Loucy (cell line): ENCODE results near the gene ZNRF1.

ENCODE experiments used
- EZH2phosphoT487 ChIP-seq: fragments of 200-600 bp; IDR thresholded peaks from 2 replicates; pipeline ENCODE4 v1.6.1; 2018; ENCODE audit warnings: antibody characterized with exemption, mild to moderate bottlenecking, moderate library complexity, borderline replicate concordance
- TF ChIP-seq, protein P1 (sequence below): fragments of 200-600 bp; sonication (generic); conservative IDR thresholded peaks from 2 replicates; pipeline ENCODE4 v1.5.1; 2014; ENCODE audit warnings: mild to moderate bottlenecking, antibody characterized with exemption, low read length

DNA sequence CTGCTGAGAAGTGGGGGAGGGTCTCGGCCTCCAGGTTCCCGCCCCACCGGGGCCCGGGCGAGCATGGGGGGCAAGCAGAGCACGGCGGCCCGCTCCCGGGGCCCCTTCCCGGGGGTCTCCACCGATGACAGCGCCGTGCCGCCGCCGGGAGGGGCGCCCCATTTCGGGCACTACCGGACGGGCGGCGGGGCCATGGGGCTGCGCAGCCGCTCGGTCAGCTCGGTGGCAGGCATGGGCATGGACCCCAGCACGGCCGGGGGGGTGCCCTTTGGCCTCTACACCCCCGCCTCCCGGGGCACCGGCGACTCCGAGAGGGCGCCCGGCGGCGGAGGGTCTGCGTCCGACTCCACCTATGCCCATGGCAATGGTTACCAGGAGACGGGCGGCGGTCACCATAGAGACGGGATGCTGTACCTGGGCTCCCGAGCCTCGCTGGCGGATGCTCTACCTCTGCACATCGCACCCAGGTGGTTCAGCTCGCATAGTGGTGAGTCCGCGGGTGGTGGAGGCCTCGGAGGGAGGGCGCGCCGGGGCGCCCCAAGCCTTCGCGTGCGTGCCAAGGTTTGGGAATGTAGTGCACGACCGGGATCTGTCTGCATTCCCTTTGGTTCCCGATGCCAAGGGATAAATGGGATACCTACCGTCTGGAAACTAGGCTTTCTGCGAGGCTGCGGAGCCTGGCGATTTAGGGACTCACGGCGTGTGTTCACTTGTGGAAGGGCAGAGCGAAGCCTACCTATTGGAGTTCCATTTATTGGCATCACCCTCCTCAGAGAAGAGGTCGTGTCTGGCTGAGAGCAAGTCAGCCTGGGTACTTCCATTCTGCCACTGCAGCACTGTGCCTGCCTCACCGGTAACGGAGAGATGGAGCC, 1.0 kb downstream of the ZNRF1 start:
- TF ChIP-seq, protein P1, sequence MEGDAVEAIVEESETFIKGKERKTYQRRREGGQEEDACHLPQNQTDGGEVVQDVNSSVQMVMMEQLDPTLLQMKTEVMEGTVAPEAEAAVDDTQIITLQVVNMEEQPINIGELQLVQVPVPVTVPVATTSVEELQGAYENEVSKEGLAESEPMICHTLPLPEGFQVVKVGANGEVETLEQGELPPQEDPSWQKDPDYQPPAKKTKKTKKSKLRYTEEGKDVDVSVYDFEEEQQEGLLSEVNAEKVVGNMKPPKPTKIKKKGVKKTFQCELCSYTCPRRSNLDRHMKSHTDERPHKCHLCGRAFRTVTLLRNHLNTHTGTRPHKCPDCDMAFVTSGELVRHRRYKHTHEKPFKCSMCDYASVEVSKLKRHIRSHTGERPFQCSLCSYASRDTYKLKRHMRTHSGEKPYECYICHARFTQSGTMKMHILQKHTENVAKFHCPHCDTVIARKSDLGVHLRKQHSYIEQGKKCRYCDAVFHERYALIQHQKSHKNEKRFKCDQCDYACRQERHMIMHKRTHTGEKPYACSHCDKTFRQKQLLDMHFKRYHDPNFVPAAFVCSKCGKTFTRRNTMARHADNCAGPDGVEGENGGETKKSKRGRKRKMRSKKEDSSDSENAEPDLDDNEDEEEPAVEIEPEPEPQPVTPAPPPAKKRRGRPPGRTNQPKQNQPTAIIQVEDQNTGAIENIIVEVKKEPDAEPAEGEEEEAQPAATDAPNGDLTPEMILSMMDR: no peak
- TF ChIP-seq EZH2phosphoT487: no peak
